HG03139 (cell line): ENCODE data around the gene KRT79.

ENCODE experiments used
- ATAC-seq: cut with Tn5 transposase; IDR thresholded peaks from one replicate; pipeline ENCODE4 v1.9.1; 2021; ENCODE audit not compliant: unreplicated experiment

The KRT79 gene

GRCh38 chr12:52791271-52792184, 42.6 kb downstream of the KRT79 start:
- no peak for ATAC-seq

- ATAC-seq = no peak
Measured at GRCh38 chr12:52790427-52791270, 43.5 kb downstream of the KRT79 start.

- no peak for ATAC-seq
Measured at GRCh38 chr12:52789637-52790426, 44.3 kb downstream of the KRT79 start.

GRCh38 chr12:52788876-52789636, 45.1 kb downstream of the KRT79 start:
- no peak for ATAC-seq

- ATAC-seq = no peak
Measured at GRCh38 chr12:52788192-52788875, 45.8 kb downstream of the KRT79 start.

GRCh38 chr12:52787324-52788191, 46.6 kb downstream of the KRT79 start:
- ATAC-seq = no peak

GRCh38 chr12:52784909-52785308, 49.2 kb downstream of the KRT79 start:
- no peak for ATAC-seq

GRCh38 chr12:52783563-52784316, 50.4 kb downstream of the KRT79 start:
- no peak for ATAC-seq

- no peak for ATAC-seq
Measured at GRCh38 chr12:52782502-52782901, 51.6 kb downstream of the KRT79 start.

- ATAC-seq = no peak
Measured at GRCh38 chr12:52781399-52782082, 52.6 kb downstream of the KRT79 start.

GRCh38 chr12:52779914-52780313, 54.2 kb downstream of the KRT79 start:
- ATAC-seq = no peak

GRCh38 chr12:52778833-52779232, 55.3 kb downstream of the KRT79 start:
- ATAC-seq = no peak

GRCh38 chr12:52777566-52777965, 56.5 kb downstream of the KRT79 start:
- no peak for ATAC-seq

GRCh38 chr12:52776913-52777395, 57.2 kb downstream of the KRT79 start, which contains the start of gene KRT76:
TSS of gene KRT76 (minus strand) at chr12:52777345. CDS start at chr12:52777291, 54 bp downstream.
- ATAC-seq = no peak

GRCh38 chr12:52776435-52776834, 57.7 kb downstream of the KRT79 start:
- no peak for ATAC-seq

GRCh38 chr12:52774629-52775250, 59.4 kb downstream of the KRT79 start:
- ATAC-seq = no peak

GRCh38 chr12:52772772-52773171, 61.3 kb downstream of the KRT79 start:
- no peak for ATAC-seq
